A673 (cell line): ENCODE results near the gene MOSPD3.

Source experiments
- EZH2 ChIP-seq: fragments of 200-600 bp; sonication (generic); IDR thresholded peaks from 2 replicates; pipeline ENCODE4 v1.6.1; 2017; ENCODE audit warnings: borderline replicate concordance, low read depth, mild to moderate bottlenecking, mixed read lengths, antibody characterized with exemption, low read length; ENCODE audit not compliant: poor library complexity, severe bottlenecking
- TF ChIP-seq, protein P1 (sequence below): fragments of 300-800, 200-600 bp; sonication (generic); conservative IDR thresholded peaks from 2 replicates; pipeline ENCODE4 v1.5.1; 2017; ENCODE audit warnings: low read depth, mild to moderate bottlenecking, antibody characterized with exemption, low read length, moderate library complexity, mixed read lengths

DNA sequence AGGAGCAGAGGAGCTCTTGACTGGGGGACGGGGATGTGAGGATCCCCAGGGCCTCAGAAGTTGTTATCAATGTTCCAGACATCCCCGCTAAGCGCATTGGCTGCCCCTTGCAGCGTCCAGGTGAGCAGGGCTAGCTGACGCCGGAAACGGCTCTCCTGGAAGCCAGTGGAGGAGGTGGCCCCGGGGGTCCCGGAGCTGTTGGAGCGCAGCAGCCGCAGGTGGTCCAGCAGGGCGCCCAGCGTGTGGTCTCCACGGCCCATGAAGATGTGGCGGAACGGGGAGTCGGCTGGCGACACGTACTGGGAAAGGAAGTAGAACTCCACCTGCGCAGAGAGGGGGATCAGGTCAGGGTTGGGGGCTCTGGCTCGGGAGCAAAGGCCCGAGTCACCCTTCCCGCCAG, 8.5 kb downstream of the MOSPD3 start:
- TF ChIP-seq, protein P1, sequence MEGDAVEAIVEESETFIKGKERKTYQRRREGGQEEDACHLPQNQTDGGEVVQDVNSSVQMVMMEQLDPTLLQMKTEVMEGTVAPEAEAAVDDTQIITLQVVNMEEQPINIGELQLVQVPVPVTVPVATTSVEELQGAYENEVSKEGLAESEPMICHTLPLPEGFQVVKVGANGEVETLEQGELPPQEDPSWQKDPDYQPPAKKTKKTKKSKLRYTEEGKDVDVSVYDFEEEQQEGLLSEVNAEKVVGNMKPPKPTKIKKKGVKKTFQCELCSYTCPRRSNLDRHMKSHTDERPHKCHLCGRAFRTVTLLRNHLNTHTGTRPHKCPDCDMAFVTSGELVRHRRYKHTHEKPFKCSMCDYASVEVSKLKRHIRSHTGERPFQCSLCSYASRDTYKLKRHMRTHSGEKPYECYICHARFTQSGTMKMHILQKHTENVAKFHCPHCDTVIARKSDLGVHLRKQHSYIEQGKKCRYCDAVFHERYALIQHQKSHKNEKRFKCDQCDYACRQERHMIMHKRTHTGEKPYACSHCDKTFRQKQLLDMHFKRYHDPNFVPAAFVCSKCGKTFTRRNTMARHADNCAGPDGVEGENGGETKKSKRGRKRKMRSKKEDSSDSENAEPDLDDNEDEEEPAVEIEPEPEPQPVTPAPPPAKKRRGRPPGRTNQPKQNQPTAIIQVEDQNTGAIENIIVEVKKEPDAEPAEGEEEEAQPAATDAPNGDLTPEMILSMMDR = no peak
- no peak for TF ChIP-seq EZH2
